Stomach smooth muscle (tissue), 2 donors: ENCODE measurements around the gene ANAPC15.

ENCODE experiments used
- H3K27ac ChIP-seq: one replicate; pipeline ENCODE4 v1.7.0; 2013; ENCODE audit warnings: mild to moderate bottlenecking, low read length, inconsistent platforms
- H3K27me3 ChIP-seq, 2 donors: one replicate each; pipeline ENCODE4 v1.7.0; 2013; ENCODE audit warnings: low read length in 2 of 2; ENCODE audit not compliant: insufficient read depth in 2 of 2, control insufficient read depth in 1 of 2
- H3K36me3 ChIP-seq, 2 donors: one replicate each; pipeline ENCODE4 v1.7.0; 2013; ENCODE audit warnings: low read length in 2 of 2; ENCODE audit not compliant: control insufficient read depth in 2 of 2, insufficient read depth in 2 of 2
- H3K4me1 ChIP-seq: one replicate; pipeline ENCODE4 v1.7.0; 2013; ENCODE audit warnings: low read length; ENCODE audit not compliant: control insufficient read depth, insufficient read depth
- H3K4me3 ChIP-seq, 2 donors: one replicate each; pipeline ENCODE4 v1.7.0; 2013; ENCODE audit warnings: low read length in 2 of 2
- H3K9ac ChIP-seq, 2 donors: one replicate each; pipeline ENCODE4 v1.7.0; 2013; ENCODE audit warnings: low read length in 2 of 2, mild to moderate bottlenecking in 1 of 2
- H3K9me3 ChIP-seq, 2 donors: one replicate each; pipeline ENCODE4 v1.7.0; 2013; ENCODE audit warnings: low read length in 2 of 2; ENCODE audit not compliant: control insufficient read depth in 2 of 2
- donor health status: healthy.
- donor health status: Pancreatic carcinoma.

The ANAPC15 gene

DNA sequence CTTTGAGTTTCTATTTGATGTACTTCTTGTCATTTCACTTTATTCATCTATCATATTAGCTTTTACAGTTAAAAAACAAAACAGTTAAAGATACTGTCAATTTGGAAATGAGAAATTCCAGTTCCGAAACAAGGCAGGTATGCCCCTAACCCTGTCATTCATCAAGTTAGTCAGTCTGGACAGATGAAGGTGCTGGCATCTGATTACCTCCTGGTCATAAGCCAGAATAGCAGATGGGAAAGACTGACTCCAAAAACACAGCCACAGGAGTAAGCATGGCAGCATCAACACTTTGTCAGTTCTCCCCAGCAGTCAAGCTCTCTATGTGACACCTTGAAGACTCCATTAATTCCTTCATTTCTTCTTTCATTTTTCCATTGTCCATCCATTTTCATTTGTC is 27.5 kb downstream of the ANAPC15 start:
- Histone ChIP-seq H3K27me3 (no peaks in the 10 kb centered on the region), H3K36me3 (peaks cover 9 to 15% of the 10 kb centered on the region in 2 donors), H3K4me3 (no peak overlapping the region), H3K4me1 (peaks cover 7% of the 10 kb centered on the region), H3K9me3 (no peaks in the 10 kb centered on the region), H3K27ac (no peak overlapping the region), H3K9ac (no peak overlapping the region)

DNA sequence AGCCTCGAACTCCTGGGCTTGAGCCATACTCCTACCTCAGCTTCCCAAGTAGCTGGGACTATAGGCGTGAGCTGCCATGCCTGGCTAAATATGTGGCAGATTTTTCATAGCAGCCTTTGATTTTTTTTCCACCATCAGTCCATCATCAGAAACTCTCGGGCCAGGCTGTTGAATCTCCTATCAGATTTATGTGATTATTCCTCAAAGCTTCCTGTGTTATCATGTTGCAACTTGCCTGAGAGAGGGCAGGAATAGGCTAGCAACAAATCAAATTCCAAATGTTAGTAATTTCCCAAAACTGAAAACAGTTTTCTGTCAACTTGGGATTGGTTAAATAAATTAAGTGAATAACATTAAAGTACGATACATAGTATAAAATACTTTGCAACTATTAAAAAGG is 28.4 kb downstream of the ANAPC15 start:
- Histone ChIP-seq H3K27ac (no peak overlapping the region), H3K4me1 (peaks cover 11% of the 10 kb centered on the region)

DNA sequence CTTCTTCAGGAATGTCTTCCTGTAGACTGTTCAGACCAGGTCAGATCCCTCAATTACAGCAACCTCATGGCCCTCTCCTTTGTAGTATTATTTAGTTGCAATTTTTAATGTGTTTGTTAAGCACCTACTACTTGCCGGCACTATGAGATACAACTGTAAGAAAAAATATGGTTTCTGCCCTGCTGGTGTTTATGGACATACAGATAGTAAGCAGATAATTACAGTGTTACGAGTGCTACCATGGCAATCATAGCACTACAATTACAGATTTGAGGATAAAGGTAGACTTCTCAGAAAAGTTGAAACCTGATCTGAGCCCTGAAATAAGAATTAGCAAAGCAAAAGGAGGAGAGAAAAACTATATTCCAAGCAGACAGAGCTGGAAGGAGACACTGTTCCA is 29.1 kb downstream of the ANAPC15 start:
- Histone ChIP-seq H3K27ac (no peak overlapping the region), H3K9me3 (no peaks in the 10 kb centered on the region), H3K27me3 (no peaks in the 10 kb centered on the region), H3K9ac (no peak overlapping the region), H3K4me3 (no peak overlapping the region), H3K4me1 (peaks cover 12% of the 10 kb centered on the region), H3K36me3 (peaks cover 5 to 7% of the 10 kb centered on the region in 2 donors)

More for the DNA sequence above, 28.4 kb downstream of the ANAPC15 start:
- Histone ChIP-seq H3K9ac (no peak overlapping the region), H3K27me3 (no peaks in the 10 kb centered on the region), H3K4me3 (no peak overlapping the region), H3K9me3 (no peaks in the 10 kb centered on the region), H3K36me3 (peaks cover 8 to 12% of the 10 kb centered on the region in 2 donors)

DNA sequence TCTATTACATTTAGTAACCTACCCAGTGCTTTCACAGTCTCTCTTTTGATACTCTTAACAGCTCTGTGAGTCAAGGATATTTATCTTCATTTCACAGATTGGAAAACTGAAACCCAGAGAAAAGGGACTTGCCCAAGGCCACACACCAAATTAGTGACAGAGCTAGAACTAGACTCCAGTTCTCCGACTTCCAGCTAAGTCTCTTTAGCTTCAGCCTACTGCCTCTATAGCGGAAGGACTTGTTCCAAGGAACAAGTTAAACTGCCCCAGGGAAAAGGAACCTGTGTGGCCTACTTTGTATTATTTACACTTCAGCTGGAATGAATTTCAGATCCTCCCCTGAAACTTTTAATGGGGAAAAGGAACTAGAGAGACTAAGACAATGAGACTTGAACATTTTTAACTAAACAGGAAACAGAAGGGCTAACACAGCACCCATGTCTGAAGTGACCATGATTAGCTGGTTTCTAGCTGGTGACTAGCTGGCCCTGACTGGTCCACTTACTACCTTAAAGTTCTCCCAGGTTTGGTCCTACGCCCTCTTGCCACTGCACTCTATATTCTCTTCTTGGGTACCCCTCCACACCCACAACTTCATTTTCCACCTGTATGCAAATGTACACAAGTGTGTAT is 30.6 kb downstream of the ANAPC15 start:
- H3K27ac ChIP-seq = peak overlapping the region; percentile 92

DNA sequence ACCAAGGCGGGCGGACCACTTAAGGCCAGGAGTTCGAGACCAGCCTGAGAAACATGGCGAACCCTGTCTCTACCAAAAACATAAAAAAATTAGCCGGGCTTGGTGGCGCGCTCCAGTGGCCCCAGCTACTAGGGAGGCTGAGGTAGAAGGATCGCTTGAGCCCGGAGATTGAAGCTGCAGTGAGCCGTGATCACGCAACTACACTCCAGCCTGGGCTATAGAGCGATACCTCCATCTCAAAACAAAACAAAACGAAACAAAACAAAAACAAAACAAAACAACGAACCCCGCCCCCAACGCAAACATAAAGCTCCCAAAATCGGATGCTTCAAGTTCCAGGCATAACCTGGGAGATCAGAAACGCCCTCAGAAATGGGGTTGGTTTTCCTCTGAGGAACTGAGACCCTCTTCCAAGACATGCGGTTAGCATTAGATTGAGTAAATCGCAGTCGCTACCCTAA is 31.3 kb downstream of the ANAPC15 start:
- Histone ChIP-seq H3K27me3 (no peaks in the 10 kb centered on the region), H3K9me3 (no peaks in the 10 kb centered on the region), H3K27ac (peak overlapping the region; percentile 92), H3K9ac (peak overlapping the region; percentile 84 to 91), H3K36me3 (peaks cover 3% of the 10 kb centered on the region in 2 donors), H3K4me1 (peaks cover 12% of the 10 kb centered on the region), H3K4me3 (peak overlapping the region; percentile 90 to 91)

More for the DNA sequence above, 30.6 kb downstream of the ANAPC15 start:
- no peak overlapping the region for H3K9ac ChIP-seq
- peaks cover 12% of the 10 kb centered on the region for H3K4me1 ChIP-seq
- H3K9me3 ChIP-seq = no peaks in the 10 kb centered on the region
- H3K4me3 ChIP-seq = no peak overlapping the region
- peaks cover 3% of the 10 kb centered on the region in 2 donors for H3K36me3 ChIP-seq
- no peaks in the 10 kb centered on the region for H3K27me3 ChIP-seq

DNA sequence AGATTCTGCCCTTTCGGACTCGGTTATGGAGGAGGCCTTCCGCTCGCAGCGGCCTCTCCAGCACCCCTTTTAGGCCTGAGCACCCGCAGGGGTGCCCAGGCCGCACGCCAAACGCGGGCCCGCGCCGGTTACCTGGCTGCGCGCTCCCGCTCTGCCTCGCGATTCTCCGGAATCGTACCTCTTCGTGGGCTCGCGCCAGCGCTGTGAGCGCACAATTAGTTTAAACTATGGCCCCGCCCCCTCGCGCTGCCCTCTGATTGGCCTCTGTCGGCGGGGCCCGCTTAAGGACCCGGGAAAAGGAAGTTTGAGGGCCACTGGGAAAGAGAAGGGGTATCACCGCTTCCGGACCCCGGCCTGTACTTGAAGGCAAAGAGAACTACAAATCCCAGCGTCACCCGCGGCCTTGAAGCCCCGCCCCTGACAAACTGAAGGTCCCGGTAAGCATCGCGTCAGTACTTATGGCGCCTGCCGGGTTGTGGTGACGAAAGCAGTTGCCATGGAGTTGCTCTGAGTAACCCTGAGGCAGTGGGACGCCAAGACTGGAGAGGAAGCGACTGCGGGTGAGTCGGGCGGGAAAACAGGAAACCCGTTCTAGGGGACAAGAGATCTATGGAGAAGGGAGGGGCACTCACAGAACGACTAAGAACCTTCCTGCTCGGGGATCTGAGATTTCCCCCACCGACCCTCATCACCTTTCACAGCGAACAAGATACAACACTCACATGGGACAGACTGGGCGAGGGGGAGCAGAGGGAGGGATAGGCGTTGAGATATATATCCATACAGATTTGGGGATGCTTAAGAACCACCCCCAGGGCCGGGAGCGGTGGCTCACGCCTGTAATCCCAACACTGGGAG is 31.9 kb downstream of the ANAPC15 start, which contains the start of the genes LRRC51 and NUMA1:
Gene LRRC51, plus strand, starts transcription at position 525 of the 858 bp plus-strand sequence. CDS start 8,234 bp downstream, outside the sequence.
Gene NUMA1, minus strand, starts transcription at position 217 of the 858 bp plus-strand sequence. CDS start 44,599 bp downstream, outside the sequence.
- no peaks in the 10 kb centered on the region for H3K27me3 ChIP-seq
- no peaks in the 10 kb centered on the region for H3K9me3 ChIP-seq
- peaks cover 12% of the 10 kb centered on the region for H3K4me1 ChIP-seq
- H3K36me3 ChIP-seq = peaks cover 3% of the 10 kb centered on the region in 2 donors
- H3K4me3 ChIP-seq = peak within 1 kb of the TSS; percentile 90 to 91
- peak within 1 kb of the TSS; percentile 92 for H3K27ac ChIP-seq
- peak within 1 kb of the TSS; percentile 84 to 91 for H3K9ac ChIP-seq

DNA sequence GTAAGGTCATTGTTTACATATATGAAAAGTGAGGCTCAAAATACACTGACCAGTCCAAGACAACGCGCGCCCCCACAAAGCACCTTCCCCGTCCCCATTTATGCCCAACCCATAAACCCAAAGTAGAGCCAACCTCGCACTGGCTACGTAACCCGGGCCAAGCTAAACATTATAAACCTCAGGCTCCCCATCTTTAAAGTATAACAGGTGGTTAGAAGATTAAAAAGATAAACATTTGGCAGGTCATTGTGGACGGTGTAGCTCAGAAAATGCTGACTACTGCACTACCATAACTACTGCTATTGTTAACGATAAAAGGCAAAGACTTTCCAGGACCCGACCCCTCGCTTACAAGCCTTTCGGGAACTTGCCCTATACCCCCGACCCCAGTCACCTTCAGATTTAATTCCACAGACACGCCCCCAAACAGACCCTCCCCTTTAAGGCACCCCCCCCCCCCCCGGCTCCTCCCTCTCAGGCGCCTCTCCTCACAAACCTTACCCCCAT is 32.6 kb downstream of the ANAPC15 start:
- no peaks in the 10 kb centered on the region for H3K9me3 ChIP-seq
- peak overlapping the region; percentile 69 to 91 for H3K4me3 ChIP-seq
- peak overlapping the region; percentile 71 to 91 for H3K9ac ChIP-seq
- H3K4me1 ChIP-seq = peaks cover 12% of the 10 kb centered on the region
- H3K27ac ChIP-seq = peak overlapping the region; percentile 92
- no peaks in the 10 kb centered on the region for H3K27me3 ChIP-seq
- peaks cover under 1% of the 10 kb centered on the region in 2 donors for H3K36me3 ChIP-seq

DNA sequence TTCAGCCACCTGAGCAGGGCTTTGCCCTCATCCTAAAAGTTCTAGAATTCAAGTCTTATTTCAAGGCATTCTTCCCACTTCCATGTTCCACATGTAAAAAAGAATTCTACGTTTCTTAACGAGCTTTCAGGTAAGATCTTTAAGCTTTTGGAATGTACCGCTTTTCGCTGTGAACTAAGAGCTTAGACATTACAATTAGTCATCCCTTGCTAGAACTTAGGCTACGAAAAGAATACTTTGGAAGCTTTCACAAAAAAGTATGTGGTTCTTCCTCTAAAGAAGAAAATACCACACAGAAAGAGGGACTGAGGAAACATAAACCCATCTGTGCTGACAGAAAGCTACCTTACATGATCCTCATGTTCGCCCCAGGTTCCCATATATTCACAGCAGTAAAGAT is 34.0 kb downstream of the ANAPC15 start:
- Histone ChIP-seq H3K36me3 (no peaks in the 10 kb centered on the region), H3K9me3 (no peaks in the 10 kb centered on the region), H3K4me1 (peaks cover 12% of the 10 kb centered on the region), H3K9ac (peak overlapping the region; percentile 3 to 39), H3K4me3 (peak overlapping the region; percentile 42 to 91), H3K27ac (peak overlapping the region; percentile 92), H3K27me3 (no peaks in the 10 kb centered on the region)

DNA sequence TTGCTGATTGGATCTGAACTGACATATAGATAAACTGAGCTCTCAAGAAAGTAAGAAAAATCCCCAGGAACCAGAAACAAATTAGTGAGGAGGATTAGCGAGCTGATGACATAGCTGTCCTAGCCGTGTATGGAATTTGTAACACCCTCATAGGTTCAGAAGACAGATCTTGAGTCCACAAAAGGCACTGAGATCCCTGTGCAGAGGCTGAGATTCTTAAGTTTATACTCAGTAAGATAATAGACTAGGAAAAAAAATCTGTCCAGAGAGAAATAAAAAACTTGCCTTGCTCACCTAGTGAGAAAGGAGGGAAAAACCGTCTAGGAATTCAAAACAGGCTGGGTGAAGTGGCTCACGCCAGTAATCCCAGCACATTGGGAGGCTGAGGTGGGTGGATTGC is 36.7 kb downstream of the ANAPC15 start:
- Histone ChIP-seq H3K4me3 (no peak overlapping the region), H3K27me3 (no peaks in the 10 kb centered on the region), H3K36me3 (no peaks in the 10 kb centered on the region), H3K9me3 (no peaks in the 10 kb centered on the region), H3K9ac (no peak overlapping the region), H3K4me1 (peaks cover 5% of the 10 kb centered on the region), H3K27ac (no peak overlapping the region)

DNA sequence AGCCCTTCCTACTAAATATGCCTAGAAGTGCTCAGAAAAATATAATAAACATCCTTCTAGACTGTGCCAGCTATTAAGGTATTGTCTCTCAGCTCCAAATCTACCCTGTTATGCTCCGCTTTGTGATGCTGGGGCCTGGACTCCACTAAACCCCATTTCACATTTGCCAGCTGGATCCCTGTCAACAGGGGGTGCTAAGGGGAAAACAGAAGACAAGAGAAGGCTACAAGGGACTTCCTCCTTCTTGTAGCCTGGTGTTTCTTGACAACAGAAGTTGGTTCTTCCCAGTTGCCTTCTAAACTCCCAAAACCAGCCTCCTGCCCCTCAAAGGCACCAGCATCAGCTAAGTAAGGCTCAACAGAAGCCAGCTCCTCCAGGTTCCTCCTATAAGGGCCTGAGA is 37.4 kb downstream of the ANAPC15 start:
- H3K9ac ChIP-seq = no peak overlapping the region

More for the DNA sequence above, 37.4 kb downstream of the ANAPC15 start:
- Histone ChIP-seq H3K9me3 (no peaks in the 10 kb centered on the region), H3K27me3 (no peaks in the 10 kb centered on the region), H3K36me3 (no peaks in the 10 kb centered on the region), H3K4me3 (no peak overlapping the region), H3K4me1 (peaks cover 6% of the 10 kb centered on the region), H3K27ac (no peak overlapping the region)
